ENCODE results near the gene TMEM150A. TPM values are rescaled to one million over a fixed set of nuclear protein-coding genes. Genes with fewer than 3 reads are reported as not detected.
A peak's percentile ranks its signal among the peaks of the same experiment; 100 is the strongest.

The TMEM150A gene
- total RNA-seq, 1 experiment from 2014 or later, result 19.3 TPM

DNA sequence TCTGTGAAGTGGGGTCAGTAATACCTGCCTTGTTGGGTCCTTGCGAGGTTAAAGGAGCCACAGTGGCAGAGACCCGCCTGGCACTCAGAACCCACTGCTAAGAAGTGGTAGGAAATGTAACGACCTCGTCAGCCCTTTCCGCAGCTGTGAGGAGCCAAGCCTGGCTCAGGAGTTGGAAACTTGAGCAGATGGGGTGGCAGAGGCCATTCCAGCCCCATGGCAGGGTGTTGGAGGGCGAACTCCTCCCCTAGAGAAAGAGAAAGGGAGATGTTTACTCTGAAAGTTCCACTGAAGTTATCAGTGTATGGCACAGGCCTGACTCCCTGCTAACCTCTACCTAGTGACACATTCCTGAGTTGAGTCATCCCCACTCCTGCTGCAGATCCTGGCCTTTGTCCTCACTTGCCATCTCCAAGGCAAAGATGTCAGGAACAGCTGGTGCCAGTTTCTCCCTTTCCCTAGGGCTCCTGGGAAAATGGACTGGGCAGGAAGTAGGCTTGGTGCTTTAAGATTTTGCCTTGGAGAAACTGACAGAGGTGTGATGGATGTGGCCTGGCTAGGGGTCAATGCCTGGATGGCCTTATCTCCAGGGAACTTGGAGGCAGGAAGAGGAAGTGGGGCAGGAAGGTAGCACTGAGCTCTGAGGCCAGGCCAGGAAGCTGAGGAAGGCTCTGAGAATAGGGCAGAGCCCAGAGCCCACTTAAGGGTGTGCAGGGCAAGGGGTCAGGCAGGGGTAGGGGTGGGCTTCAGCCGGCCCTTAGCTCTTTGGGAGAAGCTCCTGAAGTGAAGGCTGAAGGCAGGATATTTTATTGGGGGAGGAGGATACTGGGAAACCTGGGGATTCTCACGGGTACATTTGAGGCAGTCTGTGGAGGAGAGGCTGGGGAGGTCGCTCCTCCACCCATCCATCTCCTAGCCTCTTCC, 17.4 kb downstream of the TMEM150A start:
- Histone ChIP-seq H4K20me1 (ENCODE audit: control insufficient read depth, insufficient read depth, insufficient read length) (no peaks in the 10 kb centered on the region), H3K18ac (ENCODE audit: insufficient read length, low read depth, low read length) (no peak overlapping the region), H2AFZ (ENCODE audit: low read length) (no peak overlapping the region), H3K79me2 (ENCODE audit: insufficient read depth, low read length) (no peaks in the 10 kb centered on the region), H3K27me3 (ENCODE audit: insufficient read depth, low read length) (peaks cover 5% of the 10 kb centered on the region; the same call in 1 of the 2 replicates), H4K91ac (ENCODE audit: insufficient read length, low read depth, low read length) (no peak overlapping the region), H3K23ac (ENCODE audit: insufficient read length, low read depth, low read length) (no peak overlapping the region), H3K9me3 (ENCODE audit: control insufficient read depth, low read depth, low read length) (no peaks in the 10 kb centered on the region), H2BK5ac (ENCODE audit: insufficient read length, low read length) (no peak overlapping the region), H3K79me1 (ENCODE audit: insufficient read depth, low read depth, low read length, poor library complexity, severe bottlenecking) (no peaks in the 10 kb centered on the region), H3K27ac (ENCODE audit: insufficient read length, low read depth, low read length) (no peak overlapping the region), H3K4ac (ENCODE audit: low read depth, low read length) (no peak overlapping the region), H3K56ac (ENCODE audit: insufficient read length, low read depth, low read length) (no peak overlapping the region), H3T11ph (ENCODE audit: low read length) (no peak overlapping the region), H3K4me1 (ENCODE audit: insufficient read depth, low read length) (no peaks in the 10 kb centered on the region; the same call in 1 of the 2 replicates), H3K23me2 (ENCODE audit: insufficient read length, low read depth, low read length, poor library complexity, severe bottlenecking) (peaks cover 7% of the 10 kb centered on the region), H3K4me2 (ENCODE audit: insufficient read depth, insufficient read length, low read length) (peak overlapping the region; percentile 48), H2BK20ac (ENCODE audit: low read depth, low read length, poor library complexity, severe bottlenecking) (no peak overlapping the region), H2BK12ac (ENCODE audit: insufficient read length, low read depth, low read length) (no peak overlapping the region), H4K5ac (ENCODE audit: insufficient read length, low read depth, low read length) (no peak overlapping the region), H2BK120ac (ENCODE audit: low read depth, low read length, poor library complexity, severe bottlenecking) (no peak overlapping the region), H3K14ac (ENCODE audit: insufficient read depth, low read length) (no peak overlapping the region), H3K9ac (ENCODE audit: extremely low read depth, insufficient read length, low read length) (no peak overlapping the region), H2BK15ac (ENCODE audit: low read depth, low read length) (no peak overlapping the region), H2AK5ac (ENCODE audit: insufficient read length, low read length) (no peak overlapping the region), H4K8ac (replicated peaks; ENCODE audit: insufficient read length, low read depth, low read length) (no peak overlapping the region)
- Mint-ChIP-seq H3K27ac (no peak overlapping the region), H3K4me3 (no peak overlapping the region), H3K9me3 (no peaks in the 10 kb centered on the region; a peak in 1 of 5 replicates), H3K4me1 (peaks cover 0 to 2% of the 10 kb centered on the region in 2 experiments; a peak in 1 of 4 replicates), H3K36me3 (ENCODE audit: insufficient read depth in 1 of 3, low read depth in 3 of 3) (no peaks in the 10 kb centered on the region; a peak in 2 of 7 replicates), H3K27me3 (ENCODE audit: low read depth) (peaks cover 22% of the 10 kb centered on the region)
- no peak for TF ChIP-seq CTCF (conservative IDR thresholded peaks at IDR 0.05)
- DNase-seq, result no peak
- no CpG with 5 or more reads among the region's 9 CpGs for whole genome bisulfite sequencing (ENCODE audit: extremely low coverage, insufficient read length, low lambda C conversion rate)

Data from H9 (cell line).